KBM-7 (cell line): Measurements from ENCODE around the gene RASSF6.
"Not testable (repeated sequence)": the region's sequence is repeated elsewhere in the genome, so short reads cannot be mapped to it uniquely, and the experiment has no call there.

Experiments
- DNase-seq: peaks from one replicate; pipeline ENCODE4 v3.0.0-alpha.2; 2015
- in situ Hi-C: fragments of 300-500 bp; cut with MboI; formaldehyde crosslinking; loops from 2 replicates; pipeline ENCODE4 v1.14.3; 2020; ENCODE audit warnings: low sequenced_read_pairs, low pct_unique_long_range_greater_than_20kb, mixed read lengths

RASSF6 gene

GRCh38 chr4:73615613-73616012, 4.6 kb downstream of the RASSF6 start:
- no peak for DNase-seq
- in situ Hi-C loops, result no loop called here

- DNase-seq, result no peak
- in situ Hi-C loops, result no loop called here
Observed at GRCh38 chr4:73614311-73614867, 5.8 kb downstream of the RASSF6 start.

GRCh38 chr4:73613130-73613529, 7.1 kb downstream of the RASSF6 start:
- DNase-seq, result no peak
- in situ Hi-C loops, result no loop called here

GRCh38 chr4:73612032-73612431, 8.2 kb downstream of the RASSF6 start:
- in situ Hi-C loops, result no loop called here
- DNase-seq, result no peak

GRCh38 chr4:73609706-73610105, 10.5 kb downstream of the RASSF6 start:
- DNase-seq, result no peak
- in situ Hi-C loops, result no loop called here

GRCh38 chr4:73608689-73609594, 11.3 kb downstream of the RASSF6 start:
- in situ Hi-C loops, result no loop called here
- no peak for DNase-seq

GRCh38 chr4:73607375-73608033, 12.7 kb downstream of the RASSF6 start:
- no peak for DNase-seq
- in situ Hi-C loops, result no loop called here

- DNase-seq, result no peak
- in situ Hi-C loops, result no loop called here
Observed at GRCh38 chr4:73606465-73606974, 13.7 kb downstream of the RASSF6 start.

GRCh38 chr4:73603854-73604584, 16.2 kb downstream of the RASSF6 start:
- no peak for DNase-seq
- in situ Hi-C loops, result no loop called here

GRCh38 chr4:73603271-73603710, 16.9 kb downstream of the RASSF6 start:
- no peak for DNase-seq
- in situ Hi-C loops, result no loop called here

- no peak for DNase-seq
- in situ Hi-C loops, result no loop called here
Observed at GRCh38 chr4:73600954-73601353, 19.3 kb downstream of the RASSF6 start.

- in situ Hi-C loops, result no loop called here
- DNase-seq, result no peak
Observed at GRCh38 chr4:73599182-73599581, 21.1 kb downstream of the RASSF6 start.

- DNase-seq, result no peak
- in situ Hi-C loops, result no loop called here
Observed at GRCh38 chr4:73597594-73597993, 22.6 kb downstream of the RASSF6 start.

- DNase-seq, result not testable (repeated sequence)
Observed at GRCh38 chr4:73597183-73597582, 23.1 kb downstream of the RASSF6 start.

GRCh38 chr4:73596001-73596400, 24.2 kb downstream of the RASSF6 start:
- in situ Hi-C loops, result no loop called here
- DNase-seq, result no peak

More at GRCh38 chr4:73597183-73597582, 23.1 kb downstream of the RASSF6 start:
- in situ Hi-C loops, result not testable (repeated sequence)

- in situ Hi-C loops, result no loop called here
- peak; percentile 21 for DNase-seq
Observed at GRCh38 chr4:73593631-73594241, 26.5 kb downstream of the RASSF6 start.

GRCh38 chr4:73589887-73590801, 30.1 kb downstream of the RASSF6 start:
- in situ Hi-C loops, result no loop called here
- no peak for DNase-seq
